ENCODE data around the gene MAMSTR. TPM values are rescaled to one million over a fixed set of nuclear protein-coding genes. Genes with fewer than 3 reads are reported as not detected.
"Not testable (repeated sequence)": the region's sequence is repeated elsewhere in the genome, so short reads cannot be mapped to it uniquely, and the experiment has no call there.

The MAMSTR gene
- total RNA-seq, 1 experiment from 2014 or later: 0.18 TPM

DNA sequence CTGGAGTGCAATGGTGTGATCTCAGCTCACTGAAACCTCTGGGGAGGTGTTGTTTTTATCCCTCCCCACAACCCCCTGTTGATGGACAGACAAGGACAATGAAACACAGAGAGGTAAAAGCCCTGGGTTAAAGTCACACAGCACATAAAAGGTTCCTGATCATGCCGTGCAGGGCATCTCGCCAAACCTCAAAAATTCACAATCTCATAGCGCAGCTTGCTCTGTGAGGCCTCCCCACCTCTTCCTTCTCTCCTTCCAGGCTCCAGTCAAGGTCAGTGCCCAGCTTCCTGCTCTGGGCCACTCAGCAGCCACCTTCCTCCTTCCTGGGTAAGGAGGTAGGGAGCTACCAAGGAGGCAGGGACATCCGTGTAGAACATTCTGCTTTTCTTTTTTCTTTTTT is 21.5 kb downstream of the MAMSTR start:
- H3K79me2 ChIP-seq (ENCODE audit: low read length): no peaks in the 10 kb centered on the region
- H3K27me3 ChIP-seq (ENCODE audit: low read length): no peaks in the 10 kb centered on the region
- no peaks in the 10 kb centered on the region for H3K9me2 ChIP-seq (replicated peaks; ENCODE audit: low read length)
- no peak overlapping the region for H3K4me2 ChIP-seq (ENCODE audit: low read length)
- H3F3A ChIP-seq (ENCODE audit: low read length, unreplicated experiment): no peaks in the 10 kb centered on the region
- DNase-seq (peak; percentile 61), ATAC-seq (peak; percentile 68)
- BruUV-seq (replicated peaks): no TSS peak
- TF ChIP-seq EZH2phosphoT487 (IDR thresholded peaks at IDR 0.05; ENCODE audit: borderline replicate concordance, low read length) (no peak), EZH2 (IDR thresholded peaks at IDR 0.05; ENCODE audit: low read length, unreplicated experiment) (no peak)
- TF ChIP-seq, protein P1, sequence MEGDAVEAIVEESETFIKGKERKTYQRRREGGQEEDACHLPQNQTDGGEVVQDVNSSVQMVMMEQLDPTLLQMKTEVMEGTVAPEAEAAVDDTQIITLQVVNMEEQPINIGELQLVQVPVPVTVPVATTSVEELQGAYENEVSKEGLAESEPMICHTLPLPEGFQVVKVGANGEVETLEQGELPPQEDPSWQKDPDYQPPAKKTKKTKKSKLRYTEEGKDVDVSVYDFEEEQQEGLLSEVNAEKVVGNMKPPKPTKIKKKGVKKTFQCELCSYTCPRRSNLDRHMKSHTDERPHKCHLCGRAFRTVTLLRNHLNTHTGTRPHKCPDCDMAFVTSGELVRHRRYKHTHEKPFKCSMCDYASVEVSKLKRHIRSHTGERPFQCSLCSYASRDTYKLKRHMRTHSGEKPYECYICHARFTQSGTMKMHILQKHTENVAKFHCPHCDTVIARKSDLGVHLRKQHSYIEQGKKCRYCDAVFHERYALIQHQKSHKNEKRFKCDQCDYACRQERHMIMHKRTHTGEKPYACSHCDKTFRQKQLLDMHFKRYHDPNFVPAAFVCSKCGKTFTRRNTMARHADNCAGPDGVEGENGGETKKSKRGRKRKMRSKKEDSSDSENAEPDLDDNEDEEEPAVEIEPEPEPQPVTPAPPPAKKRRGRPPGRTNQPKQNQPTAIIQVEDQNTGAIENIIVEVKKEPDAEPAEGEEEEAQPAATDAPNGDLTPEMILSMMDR (conservative IDR thresholded peaks at IDR 0.05; ENCODE audit: low read depth, low read length): no peak
- ChIA-PET CTCF (no interaction called here), POLR2A (ENCODE audit: unreplicated experiment) (no interaction called here)
- no peak overlapping the region for H2AFZ ChIP-seq (ENCODE audit: low read length)
- no peak overlapping the region for H3K27ac ChIP-seq (ENCODE audit: low read length)
- intact Hi-C loops (cut with micrococcal nuclease): no loop called here
- peaks cover 11% of the 10 kb centered on the region; the same call in 1 of the 2 replicates for H3K4me1 ChIP-seq (ENCODE audit: insufficient read depth, low read length)
- H3K9ac ChIP-seq (ENCODE audit: low read length): no peak overlapping the region
- H3K4me3 ChIP-seq (ENCODE audit: low read length): no peak overlapping the region
- H3K36me3 ChIP-seq (ENCODE audit: low read depth, low read length): no peaks in the 10 kb centered on the region
- no peaks in the 10 kb centered on the region for H3K9me3 ChIP-seq (ENCODE audit: low read length)
- no peaks in the 10 kb centered on the region for H4K20me1 ChIP-seq (ENCODE audit: low read length)

DNA sequence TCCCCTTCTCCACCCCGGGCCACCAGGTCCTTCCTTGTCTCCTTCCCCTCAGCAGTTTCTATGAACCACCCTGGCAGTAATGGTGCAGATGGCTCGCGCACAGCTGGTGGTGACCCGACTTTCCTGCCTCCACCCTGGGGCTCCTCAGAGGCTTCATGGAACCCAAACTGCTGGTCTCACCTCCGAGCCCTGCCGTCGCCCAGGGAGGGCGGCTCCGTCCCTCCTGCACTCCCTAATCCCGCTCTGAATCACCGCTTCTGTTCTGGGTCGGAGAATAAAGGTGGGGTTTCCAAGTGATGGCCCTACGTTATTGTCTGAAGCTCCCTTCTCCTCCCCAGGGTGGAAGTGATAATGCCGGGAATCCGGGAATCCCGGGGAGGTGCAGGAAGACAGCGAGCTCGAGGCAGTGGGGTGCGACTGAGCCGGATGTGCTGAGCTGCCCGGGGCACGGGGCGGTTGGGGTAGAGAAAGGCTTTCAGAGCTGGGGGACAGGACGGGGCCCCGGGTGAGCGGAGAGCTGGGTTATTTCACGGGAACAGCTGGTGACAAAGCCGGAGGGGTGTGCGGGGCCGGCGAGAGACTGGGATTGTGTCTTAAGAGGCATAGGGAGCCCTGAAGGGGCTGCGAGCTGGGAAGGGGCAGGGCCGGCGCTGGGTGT is 23.0 kb downstream of the MAMSTR start:
- Histone ChIP-seq H2AFZ (ENCODE audit: low read length) (no peak overlapping the region), H3K9me3 (ENCODE audit: low read length) (no peaks in the 10 kb centered on the region), H3K79me2 (ENCODE audit: low read length) (no peaks in the 10 kb centered on the region), H3F3A (ENCODE audit: low read length, unreplicated experiment) (no peaks in the 10 kb centered on the region), H3K9ac (ENCODE audit: low read length) (no peak overlapping the region), H3K4me1 (ENCODE audit: insufficient read depth, low read length) (peaks cover 11% of the 10 kb centered on the region; the same call in 1 of the 2 replicates), H3K27ac (ENCODE audit: low read length) (no peak overlapping the region), H3K9me2 (replicated peaks; ENCODE audit: low read length) (no peaks in the 10 kb centered on the region), H3K4me2 (ENCODE audit: low read length) (no peak overlapping the region), H3K36me3 (ENCODE audit: low read depth, low read length) (no peaks in the 10 kb centered on the region), H3K4me3 (ENCODE audit: low read length) (no peak overlapping the region), H4K20me1 (ENCODE audit: low read length) (no peaks in the 10 kb centered on the region), H3K27me3 (ENCODE audit: low read length) (no peaks in the 10 kb centered on the region)
- DNase-seq: no peak
- ChIA-PET POLR2A (ENCODE audit: unreplicated experiment) (no interaction called here), CTCF (no interaction called here)
- BruUV-seq (replicated peaks): no TSS peak
- no peak for ATAC-seq
- TF ChIP-seq EZH2phosphoT487 (IDR thresholded peaks at IDR 0.05; ENCODE audit: borderline replicate concordance, low read length) (no peak), EZH2 (IDR thresholded peaks at IDR 0.05; ENCODE audit: low read length, unreplicated experiment) (no peak)
- TF ChIP-seq, protein P1 (conservative IDR thresholded peaks at IDR 0.05; ENCODE audit: low read depth, low read length): no peak
- intact Hi-C loops (cut with micrococcal nuclease): no loop called here

DNA sequence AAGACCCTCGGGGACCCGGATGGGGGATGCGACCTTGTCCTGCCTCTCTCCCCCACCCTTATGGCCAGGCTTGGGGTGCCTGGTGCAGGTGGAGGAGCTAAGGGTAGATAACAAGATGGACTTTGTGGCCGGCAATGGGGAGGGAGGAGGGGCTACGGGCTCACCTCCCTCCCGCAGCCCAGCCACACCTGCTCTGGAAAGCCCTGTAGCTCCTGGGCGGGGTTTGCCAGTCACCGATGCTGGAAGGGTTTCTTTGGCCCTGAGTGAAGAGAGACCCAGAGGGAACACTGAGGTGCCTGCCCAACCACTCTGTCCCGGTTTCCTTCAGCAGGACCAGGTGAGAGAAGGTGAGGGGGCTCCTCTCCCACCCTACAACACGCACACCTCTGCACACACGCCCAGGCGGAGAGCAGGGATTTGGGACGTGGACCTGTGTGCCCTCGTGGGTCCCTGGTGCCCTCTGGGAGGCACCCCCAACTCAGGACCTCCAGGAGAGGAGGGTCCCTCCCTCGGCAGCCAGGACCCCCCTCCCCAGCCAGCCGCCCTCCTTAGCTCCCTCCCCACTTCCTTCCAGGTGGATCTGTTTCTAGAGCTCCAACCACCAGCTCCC is 23.7 kb downstream of the MAMSTR start, which contains the start of gene FUT2:
Gene FUT2 (plus strand): TSS at position 229 of the 610 bp plus-strand sequence. CDS start 6,986 bp downstream, outside the sequence.
- ChIA-PET POLR2A (ENCODE audit: unreplicated experiment) (no interaction called here), CTCF (no interaction called here)
- intact Hi-C loops (cut with micrococcal nuclease): no loop called here
- Histone ChIP-seq H4K20me1 (ENCODE audit: low read length) (no peaks in the 10 kb centered on the region), H3K79me2 (ENCODE audit: low read length) (no peaks in the 10 kb centered on the region), H3K4me1 (ENCODE audit: insufficient read depth, low read length) (peaks cover 11% of the 10 kb centered on the region; the same call in 1 of the 2 replicates), H3K36me3 (ENCODE audit: low read depth, low read length) (no peaks in the 10 kb centered on the region), H3F3A (ENCODE audit: low read length, unreplicated experiment) (no peaks in the 10 kb centered on the region), H3K4me2 (ENCODE audit: low read length) (no peak within 1 kb of the TSS), H3K27me3 (ENCODE audit: low read length) (no peaks in the 10 kb centered on the region), H3K9me2 (replicated peaks; ENCODE audit: low read length) (no peaks in the 10 kb centered on the region), H3K27ac (ENCODE audit: low read length) (no peak within 1 kb of the TSS), H2AFZ (ENCODE audit: low read length) (no peak within 1 kb of the TSS), H3K9ac (ENCODE audit: low read length) (no peak within 1 kb of the TSS), H3K4me3 (ENCODE audit: low read length) (no peak within 1 kb of the TSS), H3K9me3 (ENCODE audit: low read length) (no peaks in the 10 kb centered on the region)
- BruUV-seq (replicated peaks): no TSS peak
- no peak for ATAC-seq
- TF ChIP-seq EZH2 (IDR thresholded peaks at IDR 0.05; ENCODE audit: low read length, unreplicated experiment) (no peak), EZH2phosphoT487 (IDR thresholded peaks at IDR 0.05; ENCODE audit: borderline replicate concordance, low read length) (no peak)
- TF ChIP-seq, protein P1 (conservative IDR thresholded peaks at IDR 0.05; ENCODE audit: low read depth, low read length): no peak
- no peak for DNase-seq

DNA sequence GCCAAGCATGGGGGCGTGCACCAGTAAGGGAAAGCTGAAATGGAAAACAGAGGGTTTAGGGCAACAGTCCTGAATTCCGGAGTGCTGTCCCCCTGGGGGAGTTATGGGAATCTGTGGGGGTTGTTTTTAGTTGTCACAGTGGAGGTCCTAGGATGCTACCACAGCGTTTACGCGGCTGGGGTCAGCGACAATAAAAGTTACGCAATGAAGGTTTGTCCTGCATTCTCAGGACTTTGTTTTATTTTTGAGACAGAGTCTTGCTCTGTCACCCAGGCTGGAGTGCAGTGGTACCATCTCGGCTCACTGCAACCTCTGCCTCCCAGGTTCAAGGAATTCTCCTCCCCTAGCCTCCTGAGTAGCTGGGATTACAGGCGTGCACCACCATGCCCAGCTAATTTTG is 25.9 kb downstream of the MAMSTR start:
- H2AFZ ChIP-seq (ENCODE audit: low read length); H3K27me3 ChIP-seq (ENCODE audit: low read length); H3K4me3 ChIP-seq (ENCODE audit: low read length); CTCF ChIA-PET; POLR2A ChIA-PET (ENCODE audit: unreplicated experiment); H3K9me2 ChIP-seq (replicated peaks; ENCODE audit: low read length); DNase-seq; BruUV-seq (replicated peaks); H3K27ac ChIP-seq (ENCODE audit: low read length); ATAC-seq; H3K9me3 ChIP-seq (ENCODE audit: low read length); H3K4me2 ChIP-seq (ENCODE audit: low read length); H3K9ac ChIP-seq (ENCODE audit: low read length); H3F3A ChIP-seq (ENCODE audit: low read length, unreplicated experiment); H3K79me2 ChIP-seq (ENCODE audit: low read length); H3K4me1 ChIP-seq (ENCODE audit: insufficient read depth, low read length); H3K36me3 ChIP-seq (ENCODE audit: low read depth, low read length); H4K20me1 ChIP-seq (ENCODE audit: low read length); intact Hi-C loops (cut with micrococcal nuclease): not testable (repeated sequence)

Data from PC-3 (cell line).